Hepatic stellate cell (primary cell): ENCODE results near the gene GNG7.
"Not testable (repeated sequence)": the region's sequence is repeated elsewhere in the genome, so short reads cannot be mapped to it uniquely, and the experiment has no call there.

Experiments
- DNase-seq: peaks from one replicate; pipeline ENCODE4 v3.0.0; 2011; ENCODE audit warnings: low spot score

The GNG7 gene

DNA sequence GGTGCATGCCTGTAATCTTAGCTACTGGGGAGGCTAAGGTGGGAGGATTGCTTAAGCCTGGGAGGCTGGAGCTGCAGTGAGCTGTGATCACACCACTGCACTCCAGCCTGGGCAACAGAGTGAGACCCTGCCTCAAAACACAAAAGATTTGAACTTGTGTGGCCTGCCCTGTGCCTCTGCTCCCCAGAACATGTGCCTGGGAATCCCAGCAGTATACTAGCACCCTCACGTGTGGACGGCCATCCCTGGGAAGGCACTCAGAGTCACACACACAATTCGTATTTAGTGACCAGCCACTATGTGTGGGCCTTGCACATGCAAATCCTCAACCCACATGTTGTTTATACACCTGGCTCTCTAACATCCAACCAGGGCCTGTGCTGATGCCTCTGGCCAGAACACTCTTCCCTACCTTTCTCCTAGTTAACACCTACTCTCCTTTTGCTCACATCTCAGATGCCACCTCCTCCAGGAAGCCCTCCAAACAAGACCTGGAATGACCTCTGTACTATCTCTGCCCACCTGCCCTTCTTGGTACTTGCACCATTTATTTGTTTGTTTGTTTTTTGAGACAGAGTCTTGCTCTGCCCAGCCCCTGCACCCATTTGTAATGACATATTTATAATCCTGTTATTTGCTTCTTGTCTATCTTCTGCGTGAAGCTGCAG, 218.9 kb downstream of the GNG7 start:
- no peak for DNase-seq

DNA sequence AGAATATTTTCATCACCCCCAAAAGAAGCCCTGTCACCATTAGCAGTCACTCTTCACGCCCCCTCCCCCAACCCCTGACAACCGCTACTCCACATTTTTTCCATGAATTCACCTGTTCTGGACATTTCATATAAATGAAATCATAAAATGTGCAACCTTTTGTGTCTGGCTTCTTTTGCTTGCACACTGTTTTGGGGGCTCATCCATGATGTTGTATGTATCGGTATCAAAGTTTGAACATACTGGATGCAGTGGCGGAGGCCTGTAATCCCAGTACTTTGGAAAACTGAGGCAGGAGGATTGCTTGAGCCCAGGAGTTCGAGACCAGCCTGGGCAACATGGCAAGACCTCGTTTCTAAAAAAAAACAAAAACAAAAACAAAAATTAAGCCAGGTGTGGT, 219.4 kb downstream of the GNG7 start:
- DNase-seq, result no peak

DNA sequence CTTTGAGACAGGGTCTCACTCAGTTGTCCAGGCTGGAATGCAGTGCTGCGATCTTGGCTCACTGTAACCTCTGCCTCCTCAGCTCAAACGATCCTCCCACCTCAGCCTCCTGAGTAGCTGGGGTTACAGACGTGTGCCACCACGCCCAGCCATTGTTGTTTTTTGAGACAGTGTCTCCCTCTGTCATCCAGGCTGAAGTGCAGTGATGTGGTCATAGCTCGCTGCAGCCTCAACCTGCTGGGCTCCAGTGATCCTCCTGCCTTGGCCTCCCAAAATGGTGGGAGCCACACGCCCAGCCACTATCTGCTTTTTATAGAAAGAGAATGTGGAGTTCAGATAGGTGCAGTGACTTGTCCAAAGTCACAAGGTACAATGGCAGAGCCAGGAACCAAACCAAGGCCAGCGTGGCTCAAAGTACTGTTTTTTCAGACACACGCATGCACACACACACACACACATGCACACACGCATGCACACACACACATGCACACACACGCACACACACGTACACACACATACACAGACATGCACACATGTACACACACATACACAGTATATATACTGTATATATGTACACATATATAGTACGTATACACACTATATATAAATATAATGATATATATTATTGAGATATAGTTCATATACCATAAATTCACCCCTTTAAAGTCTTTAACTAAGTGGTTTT, 220.0 kb downstream of the GNG7 start:
- no peak for DNase-seq

DNA sequence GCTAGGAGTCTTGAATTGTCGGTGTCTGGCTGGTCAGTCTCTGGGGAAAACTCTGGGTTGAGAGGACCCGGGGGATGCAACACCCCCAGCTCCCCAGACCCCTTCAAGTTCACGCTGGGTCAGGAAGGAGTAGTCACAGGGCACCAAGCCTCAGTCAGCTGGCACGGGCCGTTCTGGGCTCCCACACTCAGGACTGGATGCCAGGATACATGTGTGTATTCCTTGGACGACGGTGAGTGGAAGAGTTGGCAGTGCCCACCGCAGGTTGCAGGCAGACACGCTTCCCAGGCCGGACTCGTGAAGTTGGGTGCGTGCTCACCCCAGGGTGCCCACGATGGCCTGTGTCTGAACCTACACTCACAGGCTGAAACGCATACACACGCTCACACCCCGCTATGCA, 221.0 kb downstream of the GNG7 start:
- no peak for DNase-seq

DNA sequence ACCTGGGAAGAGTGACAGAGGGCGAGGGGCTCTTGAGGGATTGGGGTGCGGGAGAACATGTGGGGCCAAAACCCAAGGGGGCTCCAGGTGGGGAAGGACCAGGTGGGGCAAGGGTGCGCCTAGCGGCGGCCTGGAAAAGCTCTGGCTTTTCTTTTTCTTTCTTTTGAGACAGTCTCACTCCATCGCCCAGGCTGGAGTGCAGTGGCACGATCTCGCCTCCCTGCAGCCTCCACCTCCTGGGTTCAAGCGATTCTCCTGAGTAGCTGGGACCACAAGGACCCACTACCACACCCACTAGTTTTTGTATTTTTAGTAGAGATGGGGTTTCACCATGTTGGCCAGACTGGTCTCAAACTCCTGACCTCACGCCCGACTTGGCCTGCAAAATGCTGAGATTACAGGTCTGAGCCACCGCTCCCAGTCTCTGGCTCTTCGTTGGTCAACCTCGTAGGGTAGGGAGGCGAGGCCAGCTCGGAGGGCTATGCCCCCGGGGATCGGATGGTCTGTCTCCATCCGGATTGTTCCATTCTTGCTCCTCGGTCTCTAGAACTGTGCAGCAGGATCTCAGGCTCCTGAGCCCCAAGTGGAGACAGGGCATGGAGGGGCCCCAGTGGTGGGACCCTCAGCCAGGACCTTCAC, 222.8 kb downstream of the GNG7 start:
- no peak for DNase-seq

DNA sequence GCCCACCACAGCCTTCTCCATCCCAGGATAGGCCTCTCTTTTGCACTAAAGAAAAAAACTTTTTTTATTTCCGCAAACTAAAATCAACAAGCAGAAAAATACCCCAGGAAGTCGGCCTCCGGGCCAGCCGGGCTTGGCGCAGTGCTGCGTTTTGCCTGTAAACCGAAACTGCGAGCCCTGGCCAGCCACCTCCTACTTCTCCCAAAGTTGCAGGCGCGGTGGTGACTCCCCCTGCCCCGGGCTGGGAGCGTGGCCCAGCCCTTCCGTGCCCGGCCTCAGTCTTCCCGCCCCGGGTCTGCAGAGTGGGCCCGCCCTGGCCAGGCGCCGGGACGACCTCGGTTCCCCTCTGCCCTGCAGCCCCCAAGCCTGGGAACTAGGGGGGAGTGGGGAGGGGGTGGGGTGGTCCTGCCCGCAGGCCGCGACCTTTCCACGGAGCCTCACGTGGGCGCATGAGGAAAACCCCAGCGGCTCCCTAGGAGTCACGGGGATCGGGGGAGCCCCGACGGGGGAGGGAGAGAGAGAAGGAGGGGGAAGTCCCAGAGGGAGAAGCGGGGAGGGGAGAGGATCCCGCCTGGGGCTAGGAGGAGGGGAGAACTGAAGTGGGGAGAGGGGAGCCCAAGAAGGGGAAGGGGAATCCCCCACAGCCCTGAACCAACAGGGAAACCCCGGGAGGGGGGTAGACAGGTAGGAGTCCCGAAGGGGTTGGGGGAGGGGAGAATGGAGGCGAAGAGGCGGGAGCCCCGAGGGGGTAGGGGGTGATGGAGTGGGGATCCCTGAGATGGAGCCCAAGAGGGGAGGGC, 223.5 kb downstream of the GNG7 start:
- peak; percentile 81 for DNase-seq

DNA sequence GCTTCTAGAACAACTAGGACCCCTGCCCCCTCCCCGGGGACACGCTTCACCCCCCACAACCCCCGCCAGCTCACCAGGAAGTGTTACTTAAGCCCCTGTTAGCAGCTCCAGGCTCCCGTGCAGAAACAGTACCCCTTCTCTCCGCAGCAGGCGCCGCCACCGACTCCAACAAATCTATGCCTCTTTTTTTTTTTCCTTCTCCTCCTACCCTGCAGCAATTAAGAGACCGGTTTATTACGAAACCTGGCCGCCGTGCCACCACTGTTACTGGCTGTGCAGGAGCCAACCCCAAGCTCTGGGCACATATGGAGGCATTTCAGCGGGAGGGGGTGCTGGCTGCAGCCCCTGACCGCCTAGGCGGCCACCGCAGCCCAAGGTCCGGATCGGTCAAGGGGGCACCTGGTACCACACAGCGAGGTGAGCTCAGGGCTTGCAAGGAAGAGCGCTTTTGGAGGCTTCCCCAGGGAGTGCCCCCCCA, 224.2 kb downstream of the GNG7 start:
- DNase-seq, result no peak

DNA sequence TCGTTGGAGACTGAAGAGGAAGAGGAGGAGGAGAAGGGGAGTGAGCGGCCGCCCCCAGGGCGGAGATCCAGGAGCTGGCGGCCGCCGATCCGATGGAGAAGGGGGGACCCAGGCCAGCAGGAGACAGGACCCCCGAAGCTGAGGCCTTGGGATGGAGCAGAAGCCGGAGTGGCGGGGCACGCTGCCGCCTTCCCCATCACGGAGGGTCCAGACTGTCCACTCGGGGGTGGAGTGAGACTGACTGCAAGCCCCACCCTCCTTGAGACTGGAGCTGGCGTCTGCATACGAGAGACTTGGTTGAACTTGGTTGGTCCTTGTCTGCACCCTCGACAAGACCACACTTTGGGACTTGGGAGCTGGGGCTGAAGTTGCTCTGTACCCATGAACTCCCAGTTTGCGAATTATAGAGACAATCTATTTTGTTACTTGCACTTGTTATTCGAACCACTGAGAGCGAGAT, 224.7 kb downstream of the GNG7 start:
- DNase-seq, result peak; percentile 60

DNA sequence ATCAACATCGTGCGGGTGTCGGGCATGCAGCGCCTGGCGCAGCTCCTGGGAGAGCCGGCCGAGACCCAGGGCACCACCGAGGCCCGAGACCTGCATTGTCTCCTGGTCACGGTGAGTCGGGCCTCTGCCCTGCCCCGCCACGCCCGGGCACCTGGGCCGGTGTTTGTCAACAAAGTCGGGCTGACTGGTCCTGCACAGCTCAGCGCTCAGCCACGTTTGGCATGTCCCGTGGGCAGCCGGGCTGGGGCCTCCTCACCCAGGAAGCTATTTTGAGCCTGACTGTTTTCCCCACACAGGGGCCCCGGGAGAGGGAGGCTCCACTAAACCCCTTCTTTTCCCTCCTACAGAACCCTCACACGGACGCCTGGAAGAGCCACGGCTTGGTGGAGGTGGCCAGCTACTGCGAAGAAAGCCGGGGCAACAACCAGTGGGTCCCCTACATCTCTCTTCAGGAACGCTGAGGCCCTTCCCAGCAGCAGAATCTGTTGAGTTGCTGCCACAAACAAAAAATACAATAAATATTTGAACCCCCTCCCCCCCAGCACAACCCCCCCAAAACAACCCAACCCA, 225.3 kb downstream of the GNG7 start:
- no peak for DNase-seq

DNA sequence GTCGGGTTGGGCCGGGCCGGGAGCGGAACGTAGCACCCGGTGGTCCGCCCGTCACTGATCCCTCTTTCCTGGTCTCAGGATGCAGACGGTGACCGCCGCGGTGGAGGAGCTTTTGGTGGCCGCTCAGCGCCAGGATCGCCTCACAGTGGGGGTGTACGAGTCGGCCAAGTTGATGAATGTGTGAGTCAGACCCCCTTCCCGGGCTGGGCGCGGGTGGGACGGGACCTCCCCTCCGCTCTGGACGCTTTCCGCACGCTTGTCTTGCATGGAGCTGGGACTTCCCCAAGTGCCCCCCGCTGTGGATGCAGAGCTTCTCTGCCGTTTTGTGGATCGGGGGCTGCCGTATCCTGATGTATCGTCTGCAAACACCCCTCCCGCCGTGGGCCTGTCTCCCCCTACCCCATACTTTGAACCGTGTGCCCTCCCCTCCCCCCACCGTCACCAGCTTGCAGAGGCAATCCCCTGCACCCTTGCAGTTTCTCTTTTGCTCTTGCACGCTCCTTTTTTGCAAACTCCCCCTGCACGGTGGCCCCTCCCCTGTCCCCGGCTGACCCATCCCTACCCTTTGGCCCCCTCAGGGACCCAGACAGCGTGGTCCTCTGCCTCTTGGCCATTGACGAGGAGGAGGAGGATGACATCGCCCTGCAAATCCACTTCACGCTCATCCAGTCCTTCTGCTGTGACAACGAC, 225.9 kb downstream of the GNG7 start:
- peak; percentile 66 for DNase-seq

DNA sequence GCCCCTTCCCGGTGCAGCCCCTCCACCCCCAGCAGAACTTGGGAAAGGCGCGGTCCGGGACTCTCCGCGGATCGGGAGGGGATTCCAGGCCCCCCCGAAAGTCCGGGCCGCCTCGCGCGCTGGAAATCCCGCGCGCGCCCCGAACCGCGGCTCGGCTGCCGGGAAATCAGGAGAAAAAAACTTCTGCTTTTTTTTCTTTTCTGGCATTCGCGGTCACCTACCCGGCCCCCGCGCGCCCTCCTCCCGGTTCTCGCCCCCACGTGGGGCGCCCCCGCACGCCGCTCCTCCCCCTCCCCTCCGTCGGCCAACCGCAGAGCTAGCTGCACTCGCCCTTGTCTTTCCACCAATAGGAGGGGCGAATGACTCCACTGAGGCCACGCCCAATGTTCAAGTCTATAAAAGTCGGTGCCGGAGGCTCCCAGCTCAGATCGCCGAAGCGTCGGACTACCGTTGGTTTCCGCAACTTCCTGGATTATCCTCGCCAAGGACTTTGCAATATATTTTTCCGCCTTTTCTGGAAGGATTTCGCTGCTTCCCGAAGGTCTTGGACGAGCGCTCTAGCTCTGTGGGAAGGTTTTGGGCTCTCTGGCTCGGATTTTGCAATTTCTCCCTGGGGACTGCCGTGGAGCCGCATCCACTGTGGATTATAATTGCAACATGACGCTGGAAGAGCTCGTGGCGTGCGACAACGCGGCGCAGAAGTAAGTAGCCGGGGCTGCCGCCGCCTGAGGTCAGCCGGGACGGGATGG, 226.6 kb downstream of the GNG7 start, which contains the start of gene GADD45B:
Gene GADD45B, plus strand, starts transcription at position 426 of the 749 bp plus-strand sequence. Its CDS starts 232 bp downstream, at position 658.
- peak; percentile 100 for DNase-seq

DNA sequence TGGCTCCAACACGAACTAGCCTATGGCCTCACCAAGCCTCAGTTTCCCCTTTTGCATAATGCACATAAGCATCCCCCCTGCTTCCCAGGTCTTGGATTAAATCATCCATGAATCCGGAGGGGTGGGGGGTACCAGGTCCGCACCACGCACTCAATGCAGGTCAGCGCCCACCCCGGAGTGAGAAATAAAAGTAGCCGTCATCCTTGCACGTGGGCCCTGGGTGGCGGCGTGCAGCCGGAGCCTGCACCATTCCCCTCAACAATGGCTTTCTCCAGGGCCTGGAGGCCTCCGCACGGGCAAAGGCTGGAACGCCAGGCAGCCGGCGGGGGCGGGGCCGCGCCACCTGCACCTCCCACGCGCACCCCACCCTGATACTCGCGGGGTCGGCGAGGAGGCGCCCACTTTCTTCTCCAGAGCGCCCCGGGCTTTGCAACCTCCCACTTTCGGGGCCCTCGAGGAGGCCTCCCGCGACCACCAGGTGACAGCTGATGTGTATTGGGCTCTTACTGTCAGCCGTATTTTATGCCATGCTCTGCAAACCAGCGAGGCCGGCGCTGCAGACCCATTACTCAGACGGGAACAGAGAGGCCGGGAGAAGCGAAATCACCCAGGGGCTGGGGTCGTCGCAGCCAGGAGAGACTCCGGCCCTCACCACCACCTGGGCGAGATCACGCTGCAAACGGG, 227.3 kb downstream of the GNG7 start:
- DNase-seq, result peak; percentile 69

DNA sequence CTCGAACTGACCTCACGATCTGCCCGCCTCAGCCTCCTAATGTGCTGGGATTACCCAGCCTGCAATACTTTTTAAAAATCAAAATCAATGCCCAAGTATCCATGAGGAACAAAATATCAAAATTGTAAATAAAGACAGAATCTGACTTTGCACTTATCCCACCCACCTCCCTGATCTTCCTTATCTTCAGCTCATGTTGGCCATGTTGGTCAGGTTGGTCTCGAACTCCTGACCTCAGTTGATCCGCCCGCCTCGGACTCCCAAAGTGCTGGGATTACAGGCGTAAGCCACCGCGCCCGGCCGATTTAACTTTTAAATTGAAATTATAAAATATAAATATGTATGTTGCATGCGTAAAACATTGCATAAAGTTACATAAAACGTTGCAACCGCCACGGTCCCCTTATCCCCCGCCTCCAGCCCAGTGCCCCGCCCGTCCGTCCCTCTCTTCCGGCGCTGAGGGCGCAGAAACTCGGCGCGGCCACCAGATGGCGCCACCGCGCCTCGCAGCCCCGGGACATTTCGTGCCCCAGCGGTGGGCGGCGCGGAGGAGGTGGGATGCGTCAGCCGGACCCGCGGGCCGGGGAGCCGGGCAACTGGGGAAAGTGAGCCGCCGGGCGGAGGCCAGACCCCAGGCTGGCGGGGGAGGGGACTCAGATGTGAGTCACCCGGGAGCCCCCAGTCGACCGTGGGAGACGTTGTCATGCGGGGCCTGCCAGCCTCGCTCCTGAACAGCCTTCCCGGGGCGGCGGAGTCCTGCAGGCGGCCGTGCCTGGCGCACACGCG, 228.1 kb downstream of the GNG7 start:
- peak; percentile 90 for DNase-seq

DNA sequence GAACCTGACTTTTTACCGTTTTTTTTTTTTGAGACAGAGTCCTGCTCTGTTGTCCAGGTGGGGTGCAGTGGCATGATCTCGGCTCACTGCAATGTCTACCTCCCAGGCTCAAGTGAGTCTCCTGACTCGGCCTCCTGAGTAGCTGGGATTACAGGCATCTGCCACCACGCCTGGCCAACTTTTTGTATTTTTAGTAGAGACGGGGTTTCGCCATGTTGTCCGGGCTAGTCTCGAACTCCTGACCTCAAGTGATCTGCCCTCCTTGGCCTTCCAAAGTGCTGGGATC, 232.6 kb downstream of the GNG7 start:
- not testable (repeated sequence) for DNase-seq

DNA sequence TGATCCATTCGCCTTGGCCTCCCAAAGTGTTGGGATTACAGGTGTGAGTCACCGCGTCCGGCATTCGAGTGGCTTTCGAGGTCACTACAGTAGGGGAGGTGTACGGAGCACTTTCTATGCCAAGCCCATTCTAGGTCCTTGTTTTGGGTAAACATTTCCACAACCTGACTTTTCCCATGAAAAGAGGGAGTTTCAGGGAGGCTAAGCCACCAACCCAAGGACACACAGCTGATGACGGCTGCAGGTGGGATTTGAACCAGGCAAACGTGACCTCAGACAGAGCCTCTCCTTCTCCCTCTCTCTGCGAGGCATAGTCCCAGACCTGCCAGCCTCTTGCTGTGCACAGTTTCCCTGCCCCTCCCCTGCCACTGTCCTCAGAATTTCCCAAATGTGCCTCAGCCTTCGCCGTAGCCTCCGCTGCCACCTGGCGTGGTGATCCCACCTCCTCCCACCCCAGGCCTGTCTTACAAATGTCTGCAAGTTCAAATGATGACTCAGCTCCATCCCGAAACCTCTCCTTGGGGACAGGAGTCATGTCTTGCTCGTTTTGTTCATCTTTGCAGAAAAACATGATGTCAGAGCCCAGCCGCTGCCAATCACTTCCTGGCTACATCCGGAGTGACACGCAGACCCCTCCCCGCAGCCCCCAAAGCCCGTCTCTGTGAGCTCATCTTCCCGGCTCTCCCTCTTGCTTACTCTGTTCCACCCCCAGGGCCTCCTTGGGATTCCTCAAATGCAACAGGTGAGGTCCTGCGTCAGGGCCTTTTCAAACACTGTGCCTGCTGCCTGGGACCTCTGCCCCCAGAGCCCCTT, 233.2 kb downstream of the GNG7 start:
- peak; percentile 81 for DNase-seq

DNA sequence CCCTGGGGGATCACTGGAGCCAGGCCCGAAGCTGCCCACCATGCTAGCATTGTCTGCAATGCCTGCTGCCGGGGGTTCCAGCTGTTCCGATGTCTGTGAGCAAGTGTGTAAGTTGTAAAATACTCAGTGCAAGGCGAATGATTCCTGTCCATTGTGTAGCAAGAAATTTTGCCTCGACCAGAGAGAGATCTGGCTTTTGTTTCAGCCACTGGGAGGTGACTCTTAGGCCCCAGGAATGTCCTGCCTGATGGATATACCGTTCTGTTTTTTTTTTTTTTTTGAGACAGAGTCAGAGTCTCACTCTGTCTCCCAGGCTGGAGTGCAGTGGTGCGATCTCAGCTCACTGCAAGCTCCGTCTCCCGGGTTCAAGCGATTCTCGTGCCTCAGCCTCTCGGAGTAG, 233.9 kb downstream of the GNG7 start:
- no peak for DNase-seq

DNA sequence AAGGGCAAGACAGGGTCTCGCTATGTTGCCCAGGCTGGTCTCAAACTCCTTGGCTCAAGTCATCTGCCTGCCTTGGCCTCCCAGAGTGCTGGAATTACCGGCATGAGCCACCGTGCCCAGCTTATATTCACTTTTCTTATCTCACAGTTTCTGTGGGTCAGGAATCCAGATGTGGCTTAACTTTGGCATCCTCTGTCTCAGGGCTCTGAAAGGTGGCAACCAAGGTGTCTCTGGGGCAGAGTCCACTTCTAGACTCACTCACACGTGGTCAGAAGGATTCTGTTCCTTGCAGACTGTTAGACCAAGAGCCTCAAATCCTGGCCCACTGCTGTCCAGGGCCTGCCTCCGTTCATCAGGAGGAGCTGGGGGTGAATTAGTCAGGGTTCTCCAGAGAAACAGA, 238.1 kb downstream of the GNG7 start:
- DNase-seq, result no peak

DNA sequence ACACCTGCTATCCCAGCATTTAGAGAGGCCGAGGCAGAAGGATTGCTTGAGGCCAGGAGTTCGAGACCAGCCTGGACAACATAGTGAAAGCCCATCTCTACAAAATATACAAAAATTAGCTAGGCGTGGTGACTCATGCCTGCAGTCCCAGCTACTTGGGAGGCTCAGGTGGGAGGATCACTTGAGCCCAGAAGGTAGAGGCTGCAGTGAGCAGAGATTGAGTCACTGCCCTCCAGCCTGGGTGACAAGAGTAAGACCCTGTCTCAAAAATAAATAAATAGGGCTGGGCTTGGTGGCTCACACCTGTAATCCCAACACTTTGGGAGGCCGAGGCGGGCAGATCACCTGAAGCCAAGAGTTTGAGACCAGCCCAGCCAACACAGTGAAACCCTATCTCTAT, 238.8 kb downstream of the GNG7 start:
- DNase-seq, result not testable (repeated sequence)
